HepG2 (cell line): ENCODE measurements around the gene ADAMTS12. TPM values are rescaled to one million over a fixed set of nuclear protein-coding genes. Genes with fewer than 3 reads are reported as not detected.

Experiments
- GATAD2A ChIP-seq: IDR thresholded peaks from 2 replicates; pipeline ENCODE4 v1.6.1; 2016
- KLF13 ChIP-seq: sonication (generic); formaldehyde crosslinking; IDR thresholded peaks from 2 replicates; pipeline ENCODE4 v1.4.0; 2020; ENCODE audit warnings: mild to moderate bottlenecking, missing genetic modification reagents
- MIXL1 ChIP-seq: IDR thresholded peaks from 2 replicates; pipeline ENCODE4 v1.6.1; 2016
- NBN ChIP-seq: fragments of 450-650 bp; conservative IDR thresholded peaks from 2 replicates; pipeline ENCODE4 v1.6.1; 2017
- PHF8 ChIP-seq: sonication (generic); formaldehyde crosslinking; IDR thresholded peaks from 2 replicates; pipeline ENCODE4 v1.5.0; 2020; ENCODE audit warnings: missing genetic modification reagents
- POLR2A ChIP-seq, 2 experiments: IDR thresholded peaks; 2 replicates each; pipeline ENCODE4 v1.6.1; 2011; ENCODE audit warnings: low read depth in 2 of 2, low read length in 2 of 2, mild to moderate bottlenecking in 1 of 2, moderate library complexity in 1 of 2; ENCODE audit not compliant: insufficient read depth in 1 of 2
- ZBTB38 ChIP-seq: sonication (generic); formaldehyde crosslinking; IDR thresholded peaks from 2 replicates; pipeline ENCODE4 v1.5.1; 2020; ENCODE audit warnings: mild to moderate bottlenecking, missing genetic modification reagents
- ZNF3 ChIP-seq: IDR thresholded peaks from 2 replicates; pipeline ENCODE4 v1.7.0; 2017; ENCODE audit warnings: inconsistent platforms
- ZNF619 ChIP-seq: sonication (generic); formaldehyde crosslinking; IDR thresholded peaks from 2 replicates; pipeline ENCODE4 v1.4.0; 2020; ENCODE audit warnings: mild to moderate bottlenecking, missing genetic modification reagents
- ZSCAN31 ChIP-seq: sonication (generic); formaldehyde crosslinking; IDR thresholded peaks from 2 replicates; pipeline ENCODE4 v1.5.0; 2020; ENCODE audit warnings: low read depth, mild to moderate bottlenecking, missing genetic modification reagents
- polyA plus RNA-seq, 8 experiments: library from polyadenylated mRNA; depleted of rRNA in 3 of 8; stranded (reverse) in 7 of 8; unstranded in 1 of 8; fragments of >200 nt; fragmentation: Illumina TruSeq in 4 of 8; extraction: Trizol in 4 of 8; gene quantifications; 2 replicates each; pipeline versions ENCODE4 v1.2.1 to v1.2.3, GENCODE V29; 2011 to 2016; ENCODE audit warnings: low read depth in 4 of 8, missing spikeins in 1 of 8, mixed read lengths in 1 of 8; ENCODE audit not compliant: insufficient read depth in 1 of 8
- total RNA-seq, 5 experiments: library from RNA; depleted of rRNA; stranded (reverse); fragments of >200 nt; fragmentation: Illumina TruSeq; extraction: Trizol; gene quantifications; 2 replicates each; pipeline ENCODE4 v1.2.3, GENCODE V29; 2016; ENCODE audit warnings: low read depth in 1 of 5
- TF ChIP-seq, protein P1 (sequence below): sonication (generic); formaldehyde crosslinking; IDR thresholded peaks from 2 replicates; pipeline ENCODE4 v1.5.1; 2020; ENCODE audit warnings: mild to moderate bottlenecking, missing genetic modification reagents, borderline replicate concordance
- TF ChIP-seq, protein P2 (sequence below), 2 experiments: fragments of 450-650 bp in 1 of 2; sonication (generic) in 1 of 2; formaldehyde crosslinking in 1 of 2; IDR thresholded peaks; 2 replicates each; pipeline versions ENCODE4 v1.6.1 to v1.8.0; 2016 to 2022; ENCODE audit warnings: antibody characterized with exemption in 1 of 2, mild to moderate bottlenecking in 1 of 2, missing genetic modification reagents in 1 of 2

Gene ADAMTS12
- total and polyA plus RNA-seq, 2 of the 13 experiments (the other 11 are each of a cell fraction or from before 2014, with no cell fraction given), result 0.03 TPM; not detected in 1

DNA sequence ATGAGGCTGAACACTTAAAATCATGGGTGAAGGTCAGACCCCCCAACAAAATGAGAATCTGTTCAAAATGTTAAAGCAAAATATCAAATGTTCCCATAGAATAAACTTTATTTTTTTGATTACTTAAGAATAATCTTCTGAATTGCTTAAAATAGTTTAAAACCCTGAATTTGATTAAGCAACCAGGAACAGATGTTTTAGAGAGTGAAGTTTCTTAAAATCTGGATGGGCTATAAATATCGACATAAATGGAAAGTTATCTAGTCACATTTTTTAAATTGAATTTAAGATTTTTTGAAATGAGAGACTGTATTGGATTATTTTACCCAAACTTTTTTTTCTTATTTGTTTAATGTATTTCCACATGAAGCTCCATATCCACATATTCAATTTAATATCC lies 98.5 kb downstream of the ADAMTS12 start (continued):
- no peak for TF ChIP-seq ZBTB38 (CRISPR knock-in tag)
- no peak for TF ChIP-seq MIXL1 (CRISPR knock-in tag)
- TF ChIP-seq ZNF619 (CRISPR knock-in tag), result no peak
- TF ChIP-seq, protein P1, sequence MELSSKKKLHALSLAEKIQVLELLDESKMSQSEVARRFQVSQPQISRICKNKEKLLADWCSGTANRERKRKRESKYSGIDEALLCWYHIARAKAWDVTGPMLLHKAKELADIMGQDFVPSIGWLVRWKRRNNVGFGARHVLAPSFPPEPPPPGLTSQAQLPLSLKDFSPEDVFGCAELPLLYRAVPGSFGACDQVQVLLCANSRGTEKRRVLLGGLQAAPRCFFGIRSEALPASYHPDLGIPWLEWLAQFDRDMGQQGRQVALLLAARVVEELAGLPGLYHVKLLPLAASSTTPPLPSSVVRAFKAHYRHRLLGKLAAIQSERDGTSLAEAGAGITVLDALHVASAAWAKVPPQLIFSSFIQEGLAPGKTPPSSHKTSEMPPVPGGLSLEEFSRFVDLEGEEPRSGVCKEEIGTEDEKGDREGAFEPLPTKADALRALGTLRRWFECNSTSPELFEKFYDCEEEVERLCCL, result no peak
- TF ChIP-seq GATAD2A (CRISPR knock-in tag), result no peak
- TF ChIP-seq NBN, result no peak
- TF ChIP-seq, protein P2, sequence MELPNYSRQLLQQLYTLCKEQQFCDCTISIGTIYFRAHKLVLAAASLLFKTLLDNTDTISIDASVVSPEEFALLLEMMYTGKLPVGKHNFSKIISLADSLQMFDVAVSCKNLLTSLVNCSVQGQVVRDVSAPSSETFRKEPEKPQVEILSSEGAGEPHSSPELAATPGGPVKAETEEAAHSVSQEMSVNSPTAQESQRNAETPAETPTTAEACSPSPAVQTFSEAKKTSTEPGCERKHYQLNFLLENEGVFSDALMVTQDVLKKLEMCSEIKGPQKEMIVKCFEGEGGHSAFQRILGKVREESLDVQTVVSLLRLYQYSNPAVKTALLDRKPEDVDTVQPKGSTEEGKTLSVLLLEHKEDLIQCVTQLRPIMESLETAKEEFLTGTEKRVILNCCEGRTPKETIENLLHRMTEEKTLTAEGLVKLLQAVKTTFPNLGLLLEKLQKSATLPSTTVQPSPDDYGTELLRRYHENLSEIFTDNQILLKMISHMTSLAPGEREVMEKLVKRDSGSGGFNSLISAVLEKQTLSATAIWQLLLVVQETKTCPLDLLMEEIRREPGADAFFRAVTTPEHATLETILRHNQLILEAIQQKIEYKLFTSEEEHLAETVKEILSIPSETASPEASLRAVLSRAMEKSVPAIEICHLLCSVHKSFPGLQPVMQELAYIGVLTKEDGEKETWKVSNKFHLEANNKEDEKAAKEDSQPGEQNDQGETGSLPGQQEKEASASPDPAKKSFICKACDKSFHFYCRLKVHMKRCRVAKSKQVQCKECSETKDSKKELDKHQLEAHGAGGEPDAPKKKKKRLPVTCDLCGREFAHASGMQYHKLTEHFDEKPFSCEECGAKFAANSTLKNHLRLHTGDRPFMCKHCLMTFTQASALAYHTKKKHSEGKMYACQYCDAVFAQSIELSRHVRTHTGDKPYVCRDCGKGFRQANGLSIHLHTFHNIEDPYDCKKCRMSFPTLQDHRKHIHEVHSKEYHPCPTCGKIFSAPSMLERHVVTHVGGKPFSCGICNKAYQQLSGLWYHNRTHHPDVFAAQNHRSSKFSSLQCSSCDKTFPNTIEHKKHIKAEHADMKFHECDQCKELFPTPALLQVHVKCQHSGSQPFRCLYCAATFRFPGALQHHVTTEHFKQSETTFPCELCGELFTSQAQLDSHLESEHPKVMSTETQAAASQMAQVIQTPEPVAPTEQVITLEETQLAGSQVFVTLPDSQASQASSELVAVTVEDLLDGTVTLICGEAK (IDR thresholded peaks at IDR 0.05), result no peak
- TF ChIP-seq, protein P2 (CRISPR knock-in tag; IDR thresholded peaks at IDR 0.05), result no peak
- TF ChIP-seq POLR2A (IDR thresholded peaks at IDR 0.05; ENCODE audit: insufficient read depth in 1 of 2, low read depth in 2 of 2, low read length in 2 of 2), result no peak
- TF ChIP-seq ZNF3 (CRISPR knock-in tag), result no peak
- no peak for TF ChIP-seq KLF13 (CRISPR knock-in tag)
- no peak for TF ChIP-seq PHF8 (CRISPR knock-in tag)
- TF ChIP-seq ZSCAN31, result no peak
